CD4-positive, alpha-beta T cell treated with Interleukin-17A for 4 hours (primary cell): ENCODE measurements around the gene FAM174B.

Experiments
- DNase-seq: peaks from one replicate; pipeline ENCODE4 v3.0.0-alpha.2; 2020; ENCODE audit warnings: mixed read lengths

Gene FAM174B

DNA sequence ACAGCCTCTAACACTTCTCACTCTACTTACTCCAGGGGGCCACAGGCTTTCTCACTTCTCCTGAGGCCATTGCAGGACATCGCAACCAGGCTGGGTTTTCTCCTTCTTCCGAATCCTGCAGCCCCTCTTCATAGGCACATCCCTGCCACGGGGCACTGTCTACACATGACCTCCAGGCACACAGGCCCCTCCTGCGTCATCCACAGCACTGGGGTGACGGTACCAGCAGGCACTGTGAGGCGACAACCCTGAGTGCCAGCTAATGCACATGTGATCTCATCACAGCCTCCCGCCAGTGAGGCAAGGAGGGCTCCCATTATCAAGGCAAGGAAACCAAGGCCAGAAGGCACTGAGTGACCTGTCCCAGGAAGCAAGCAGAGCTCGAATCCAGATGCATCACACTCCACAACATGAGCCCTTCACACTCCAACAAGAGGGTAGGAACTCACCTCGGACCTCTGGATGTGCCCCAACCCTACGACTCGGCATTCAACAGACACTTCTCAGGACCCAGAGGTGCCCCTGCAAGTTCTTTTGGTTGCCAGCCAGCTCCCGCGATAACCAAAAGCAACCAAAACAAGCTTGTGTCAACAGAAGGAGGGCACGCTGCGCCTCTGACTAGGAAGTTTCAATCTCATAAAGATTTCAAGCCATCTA lies 16.7 kb downstream of the FAM174B start:
- DNase-seq = no peak

DNA sequence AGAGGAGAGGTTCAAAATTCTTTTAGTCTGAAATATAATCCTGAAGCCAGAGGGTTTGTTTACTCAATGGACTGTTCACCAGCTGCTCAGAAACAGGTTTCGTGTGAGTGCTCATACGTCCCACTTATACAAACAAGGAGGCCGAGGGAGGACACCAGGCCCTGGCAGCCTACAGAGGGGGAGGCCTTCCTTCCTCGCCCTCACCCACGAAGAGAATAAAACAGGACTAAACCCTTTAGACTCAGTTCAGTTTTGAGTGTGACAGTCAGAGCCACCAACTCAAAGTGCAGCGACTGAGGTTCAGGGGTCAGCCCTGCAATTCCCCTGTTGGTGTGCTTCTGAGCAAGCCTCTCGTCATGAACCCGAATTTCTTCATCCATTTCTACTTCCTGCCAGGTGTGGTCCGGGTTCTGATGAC lies 17.3 kb downstream of the FAM174B start:
- DNase-seq = no peak

DNA sequence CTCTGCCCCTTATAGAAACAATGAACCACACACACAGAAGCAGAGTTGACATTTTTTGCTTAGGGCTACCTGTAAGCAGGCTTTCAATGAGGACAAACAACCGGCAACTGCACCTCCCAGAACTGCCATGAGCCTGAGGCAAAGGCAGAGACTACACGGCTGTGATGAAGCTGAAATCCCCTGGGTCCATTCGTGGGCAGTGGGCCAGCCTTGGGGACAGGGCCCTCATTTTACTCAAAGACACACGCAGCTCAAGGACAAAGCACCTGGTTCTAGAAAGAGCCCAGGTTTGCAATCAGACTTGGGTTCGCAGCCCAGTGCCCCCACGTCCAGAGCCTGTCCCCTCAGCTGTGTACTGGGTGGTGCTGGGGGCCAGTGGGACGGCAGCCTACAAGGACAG lies 17.9 kb downstream of the FAM174B start:
- DNase-seq = no peak

DNA sequence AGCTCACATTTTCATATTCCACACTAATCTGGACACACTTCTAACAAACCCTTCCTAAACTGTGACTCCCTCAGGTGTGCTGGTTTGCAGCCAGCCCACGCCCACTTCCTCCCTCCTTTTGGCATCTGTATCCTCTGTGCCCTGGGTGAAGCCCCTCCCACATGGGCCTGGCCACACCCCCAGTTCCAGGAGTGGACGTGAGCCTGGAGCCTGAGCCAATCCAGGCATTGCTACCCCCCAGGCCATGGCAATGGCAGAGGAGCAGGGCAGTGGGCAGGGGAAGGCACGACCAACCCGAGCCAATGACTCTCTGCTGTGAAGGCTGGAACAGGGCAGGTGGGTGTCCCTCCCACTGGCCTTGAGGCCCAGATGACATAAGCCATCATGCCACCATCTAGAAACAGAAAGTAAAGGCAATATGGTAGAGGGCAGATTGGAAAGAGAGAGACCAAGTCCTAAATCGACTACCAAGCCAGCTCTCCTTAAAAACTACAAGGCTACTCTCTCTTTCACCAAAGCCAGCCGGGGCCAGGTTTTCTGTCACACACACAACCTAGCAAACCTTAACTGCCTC lies 18.6 kb downstream of the FAM174B start:
- DNase-seq = no peak

DNA sequence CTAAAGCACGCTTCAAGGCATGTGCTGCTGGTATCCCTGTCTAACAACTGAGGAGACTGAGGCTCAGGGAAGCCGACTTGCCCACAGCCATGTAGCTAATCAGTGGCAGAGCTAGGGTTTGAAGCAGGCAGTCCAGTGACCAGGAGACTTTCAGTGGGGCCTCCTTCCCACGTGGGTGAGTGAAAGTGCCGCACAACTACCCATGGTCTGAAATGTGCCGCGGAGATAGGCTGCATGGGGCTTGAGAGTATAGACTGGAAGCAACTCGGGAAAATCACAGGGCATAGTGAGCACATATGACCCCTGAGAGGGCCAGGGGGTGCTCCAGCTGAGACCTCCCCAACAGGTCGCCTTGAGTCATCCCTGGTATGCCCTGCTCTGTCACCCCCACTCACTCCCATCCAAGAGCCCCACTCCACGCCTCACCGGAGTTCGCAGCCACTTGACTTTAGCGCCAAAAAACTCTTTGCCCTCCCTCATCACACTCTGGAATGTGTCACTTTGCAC lies 19.1 kb downstream of the FAM174B start:
- DNase-seq = no peak

DNA sequence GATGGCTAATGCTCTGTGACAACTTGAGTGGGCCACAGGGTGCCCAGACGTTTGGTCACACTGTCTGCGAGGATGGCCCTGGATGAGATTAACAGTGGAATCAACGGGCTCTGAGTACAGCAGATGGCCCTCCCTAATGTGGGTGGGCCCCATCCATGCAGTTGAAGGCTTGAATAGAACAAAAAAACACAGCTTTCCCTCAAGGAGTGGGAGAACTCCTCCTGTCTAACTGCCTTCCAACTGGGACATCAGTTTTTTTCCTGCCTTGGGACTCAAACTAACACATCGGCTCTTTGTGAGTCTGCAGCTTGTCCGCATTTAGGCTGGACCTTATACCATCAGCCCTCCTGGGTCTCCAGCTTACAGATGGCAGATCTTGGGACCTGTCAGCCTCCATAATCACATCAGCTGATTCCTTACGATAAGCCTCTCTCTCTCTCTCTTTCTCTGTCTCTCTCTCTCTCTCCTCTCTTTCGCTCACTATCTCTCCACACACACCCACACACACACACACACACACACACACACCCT lies 20.8 kb downstream of the FAM174B start:
- DNase-seq = no peak

DNA sequence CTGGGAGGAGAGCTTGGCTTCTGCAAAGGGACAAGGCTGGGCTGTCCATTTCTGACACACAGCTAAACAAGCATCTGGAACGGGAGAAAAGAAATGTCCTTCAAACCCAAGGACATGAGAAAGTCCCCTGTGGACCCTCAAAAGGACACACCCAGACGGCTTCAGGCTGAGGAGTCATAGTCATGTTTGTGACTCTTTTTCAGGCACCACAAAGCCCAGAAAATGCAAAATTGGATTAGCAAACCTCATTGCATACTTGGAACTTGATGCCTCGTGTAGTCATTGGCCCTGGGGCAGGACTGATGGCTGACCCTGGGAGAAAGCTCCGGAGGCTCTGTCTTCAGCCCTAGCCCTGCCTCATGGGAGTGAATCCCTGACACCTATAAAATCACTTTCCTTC lies 21.5 kb downstream of the FAM174B start:
- no peak for DNase-seq

DNA sequence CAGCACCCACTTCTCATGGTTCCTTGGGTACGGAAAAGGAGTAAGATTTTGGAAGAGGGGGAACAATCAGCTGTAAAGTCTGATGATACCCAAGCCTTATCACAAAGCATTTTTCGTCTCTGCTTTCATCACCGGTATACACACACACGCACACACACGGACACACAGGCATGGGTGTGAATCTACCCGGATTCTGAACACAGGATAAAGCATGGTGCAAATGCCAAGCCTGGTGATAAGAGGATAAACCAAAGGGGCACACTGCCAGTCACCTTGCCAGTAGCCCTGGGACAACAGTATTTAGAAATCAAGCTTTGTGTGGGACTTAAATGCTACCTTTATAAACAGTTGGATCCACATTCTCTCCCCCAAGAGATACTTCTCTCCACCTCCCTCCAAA lies 22.2 kb downstream of the FAM174B start:
- DNase-seq = no peak

DNA sequence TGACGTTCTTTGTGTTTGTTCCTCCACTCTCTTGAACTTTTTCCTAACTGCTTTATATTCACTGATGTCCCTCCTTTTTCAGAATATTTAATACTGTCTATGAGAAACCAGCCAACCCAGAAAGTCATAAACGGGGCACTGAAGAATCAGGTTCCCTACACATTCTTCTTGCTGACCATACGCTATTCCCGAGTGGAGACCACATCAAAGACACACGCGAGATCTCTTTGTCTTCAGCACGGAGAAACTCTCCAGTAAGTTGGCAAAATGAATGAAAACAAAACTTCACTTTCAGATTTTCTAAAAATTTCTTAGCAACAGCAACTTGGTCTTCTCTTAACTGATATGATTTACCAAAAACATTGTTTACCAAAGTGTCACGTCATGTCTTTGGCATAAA lies 22.6 kb downstream of the FAM174B start:
- DNase-seq = no peak

DNA sequence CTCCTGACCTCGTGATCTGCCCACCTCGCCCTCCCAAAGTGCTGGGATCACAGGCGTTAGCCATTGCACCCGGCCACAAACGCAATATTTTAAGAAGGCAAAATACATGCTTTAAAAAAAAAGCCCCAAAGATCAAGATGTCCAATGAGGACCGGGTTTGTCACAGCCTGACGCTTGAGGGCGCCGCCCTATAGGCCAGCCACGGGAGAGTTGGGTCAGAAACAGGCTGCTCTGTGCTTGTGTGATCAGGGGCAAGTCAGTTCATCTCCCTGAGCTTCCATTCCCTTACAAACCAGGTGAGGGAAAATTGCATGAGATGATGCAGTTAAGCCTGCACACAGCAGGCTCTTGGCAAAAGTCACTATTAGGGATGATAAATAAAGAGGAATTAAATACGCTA lies 23.9 kb downstream of the FAM174B start:
- no peak for DNase-seq

DNA sequence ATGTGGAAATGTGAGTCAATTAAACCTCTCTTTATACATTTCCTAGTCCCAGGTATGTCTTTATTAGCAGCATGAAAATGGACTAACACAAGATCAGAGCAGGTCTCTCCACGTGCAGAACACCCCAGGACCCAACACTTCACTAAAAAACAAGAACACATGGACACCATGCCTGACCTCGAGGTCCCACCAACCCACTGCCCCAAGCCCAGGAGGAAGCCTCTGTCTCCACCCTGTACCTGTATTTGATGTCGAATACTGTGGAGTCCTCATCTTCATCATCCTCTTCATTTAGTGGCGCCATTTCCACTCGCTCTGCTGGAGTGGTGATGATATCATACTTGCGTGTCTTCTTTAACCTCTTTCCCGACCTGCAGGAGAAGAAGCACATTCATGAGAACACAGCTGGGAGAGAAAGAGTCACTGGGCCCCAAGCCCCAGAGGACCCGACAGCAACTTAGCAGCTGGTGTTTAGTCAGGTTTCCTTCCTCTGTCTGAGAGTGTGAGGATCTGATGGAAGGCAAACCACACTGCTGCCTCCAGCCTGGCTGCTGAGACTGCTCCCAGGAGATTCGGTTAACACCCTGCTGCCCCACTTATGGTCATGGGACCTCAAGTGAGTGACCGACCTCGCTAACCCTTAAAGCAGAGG lies 25.5 kb downstream of the FAM174B start:
- no peak for DNase-seq

DNA sequence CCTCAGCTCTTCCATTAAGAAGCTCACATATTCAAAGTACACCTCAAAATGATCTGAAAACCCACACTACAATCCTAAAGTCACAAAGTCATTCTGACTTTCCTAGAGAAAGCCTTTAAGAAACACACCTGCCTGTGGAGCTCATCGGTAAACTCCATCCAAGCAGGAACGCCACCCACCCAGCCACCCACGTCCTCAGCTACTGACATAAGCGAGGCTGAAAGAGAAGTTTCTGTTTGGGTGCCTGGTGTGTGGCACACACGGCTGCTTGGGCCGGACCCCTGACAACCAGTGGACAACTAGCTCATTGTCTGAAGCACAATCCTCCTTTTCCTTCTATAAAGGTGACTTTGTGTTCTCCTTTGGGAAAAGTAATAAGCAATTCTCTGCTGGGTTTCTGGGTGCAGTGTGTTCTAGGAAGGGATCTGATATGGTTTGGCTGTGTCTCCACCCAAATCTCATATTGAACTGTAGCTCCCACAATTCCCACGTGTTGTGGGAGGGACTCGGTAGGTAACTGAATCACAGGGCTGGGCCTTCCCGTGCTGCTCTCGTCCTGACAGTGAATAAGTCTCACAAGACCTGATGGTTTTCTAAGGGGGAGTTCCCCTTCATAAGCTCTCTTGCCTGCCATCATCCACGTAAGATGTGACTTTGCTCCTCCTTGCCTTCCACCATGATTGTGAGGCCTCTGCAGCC lies 26.1 kb downstream of the FAM174B start:
- no peak for DNase-seq

DNA sequence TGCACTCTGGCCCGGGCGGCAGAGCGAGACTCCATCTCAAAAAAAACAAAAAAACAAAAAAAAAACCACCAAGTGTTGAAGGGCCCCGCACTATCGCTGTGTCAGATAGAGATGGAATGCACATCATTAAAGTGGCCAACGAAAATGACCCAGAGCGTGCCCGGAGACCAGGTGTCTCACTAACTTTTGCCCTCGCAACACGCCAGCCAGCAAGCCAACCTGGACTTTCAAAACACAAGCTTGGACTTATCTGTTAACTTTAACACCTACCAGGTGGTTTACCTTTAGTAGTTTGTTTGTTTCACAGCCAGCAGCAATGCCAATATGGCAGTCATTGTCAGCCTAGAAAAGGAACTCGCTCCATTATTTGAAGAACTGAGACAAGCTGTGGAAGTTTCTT lies 28.6 kb downstream of the FAM174B start:
- DNase-seq = no peak

DNA sequence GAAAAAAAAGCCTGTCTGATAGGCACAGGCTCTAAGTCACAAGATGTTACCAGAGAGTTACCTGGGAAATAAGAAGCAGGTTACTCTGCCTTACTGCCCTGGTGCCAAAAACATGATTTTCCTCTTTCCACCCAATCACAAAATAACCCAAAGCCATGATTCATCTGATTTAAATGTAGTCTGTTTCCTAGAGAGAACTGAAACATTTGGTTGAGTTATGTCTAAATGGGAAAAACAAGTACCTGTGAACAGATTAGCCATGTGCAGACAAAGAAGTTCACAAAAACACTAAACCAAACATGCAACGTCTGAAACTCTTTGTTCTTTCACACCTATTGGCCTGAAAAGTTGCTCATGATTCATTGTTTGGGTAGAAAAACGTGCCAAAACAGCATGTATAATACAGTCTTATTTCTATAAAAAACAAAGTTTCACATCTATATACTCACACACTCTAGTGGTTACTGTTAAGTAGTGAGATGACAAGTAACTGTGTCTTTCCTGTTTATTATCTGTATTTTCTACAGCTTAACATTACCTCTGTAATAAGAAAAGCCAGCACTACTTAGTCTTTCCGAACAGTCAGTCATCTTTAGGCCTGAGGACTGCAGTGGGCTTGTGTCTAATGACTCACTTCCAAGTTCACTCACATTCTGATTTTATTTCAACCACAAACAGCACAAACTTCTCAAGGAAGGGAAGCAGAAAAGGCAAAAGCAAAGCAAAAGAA lies 30.2 kb downstream of the FAM174B start:
- no peak for DNase-seq

DNA sequence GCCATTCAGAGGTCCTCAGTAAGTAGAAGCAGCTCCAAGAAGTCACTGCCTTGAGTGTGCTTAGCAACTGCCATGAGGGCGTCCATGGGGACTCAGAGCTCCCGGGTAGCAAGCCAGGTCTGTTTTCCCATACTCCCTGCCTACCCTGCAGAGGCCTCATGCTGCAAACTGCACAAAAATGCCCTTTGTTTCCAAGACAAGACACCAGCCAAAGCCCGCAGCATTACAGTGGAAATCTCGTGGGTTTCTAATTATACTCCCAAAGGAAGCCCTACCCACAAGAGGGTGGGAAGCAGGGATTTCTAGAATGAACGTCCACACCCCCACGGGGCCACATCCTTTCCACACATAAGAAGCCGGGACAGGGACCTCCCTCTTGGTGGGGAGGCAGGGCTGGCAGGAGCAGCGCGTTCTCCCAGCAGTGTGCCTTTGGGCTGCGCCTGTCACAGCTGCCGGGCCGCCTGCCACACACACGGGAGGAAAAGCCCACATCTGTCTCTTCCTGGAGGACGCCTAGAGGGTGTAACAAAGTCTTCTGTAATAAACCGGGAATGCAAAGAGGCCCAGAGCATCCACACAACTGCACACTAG lies 31.1 kb downstream of the FAM174B start:
- DNase-seq = no peak

DNA sequence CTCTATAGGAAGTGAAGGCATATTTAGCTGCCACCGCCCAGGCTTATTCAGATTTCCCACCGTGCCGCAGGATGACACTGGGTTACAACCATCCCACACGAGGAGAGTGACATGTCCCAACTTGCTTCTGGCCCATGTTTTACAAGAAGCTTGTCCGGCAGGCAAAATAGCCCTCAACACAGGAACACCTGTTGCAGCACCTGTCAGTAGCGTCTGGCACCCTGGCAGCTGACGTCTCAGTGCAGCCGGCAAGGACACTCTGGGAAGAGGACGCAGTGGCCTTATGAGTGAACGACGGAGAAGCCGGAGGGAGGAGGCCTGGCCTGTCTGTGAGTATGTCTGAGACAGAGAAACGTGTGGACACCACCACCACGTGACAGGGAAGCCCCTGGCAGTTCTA lies 32.1 kb downstream of the FAM174B start:
- no peak for DNase-seq

DNA sequence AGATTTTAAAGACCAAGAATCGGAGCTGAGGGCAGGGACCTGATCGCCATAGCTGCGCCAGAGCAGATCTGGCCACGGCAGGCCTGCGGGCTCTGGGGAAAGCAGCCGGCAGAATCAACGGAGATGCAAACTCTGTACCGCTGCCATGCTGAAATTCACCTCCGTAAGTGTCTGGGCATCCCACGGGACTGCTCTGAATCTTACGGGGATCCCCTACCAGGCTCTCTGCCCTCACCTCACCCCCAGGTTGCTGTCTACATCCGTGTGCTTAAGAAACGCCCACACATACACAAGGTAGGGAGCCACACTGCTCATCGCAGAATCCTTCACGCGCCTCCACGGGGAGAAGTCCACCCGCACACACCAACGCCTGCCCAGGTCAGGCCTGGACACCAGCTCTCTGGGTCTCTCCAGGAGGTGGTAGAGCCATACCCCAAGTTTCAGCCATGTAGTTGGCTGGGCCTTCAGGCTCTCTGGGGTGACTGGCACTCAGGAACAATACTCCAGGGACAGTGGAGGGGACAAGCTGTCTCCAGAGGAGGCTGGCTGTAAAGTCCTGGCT lies 33.5 kb downstream of the FAM174B start:
- no peak for DNase-seq

DNA sequence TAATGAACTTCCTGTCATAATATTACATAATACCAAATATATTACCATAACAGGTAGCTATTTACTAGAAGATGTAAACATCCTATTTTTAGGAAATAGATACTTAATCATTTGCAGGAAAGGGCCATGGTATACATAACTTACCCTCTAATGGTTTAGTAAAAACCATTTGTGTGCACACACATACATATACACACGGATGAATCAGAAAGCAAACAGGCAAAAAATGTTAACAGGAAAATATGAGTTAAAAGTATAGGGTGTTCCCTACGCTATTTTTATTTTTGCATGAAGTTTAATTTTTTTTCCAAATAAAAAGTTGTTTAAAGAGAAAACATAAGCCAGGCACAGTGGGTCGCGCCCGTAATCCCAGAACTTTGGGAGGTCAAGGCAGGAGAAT lies 34.6 kb downstream of the FAM174B start:
- no peak for DNase-seq

DNA sequence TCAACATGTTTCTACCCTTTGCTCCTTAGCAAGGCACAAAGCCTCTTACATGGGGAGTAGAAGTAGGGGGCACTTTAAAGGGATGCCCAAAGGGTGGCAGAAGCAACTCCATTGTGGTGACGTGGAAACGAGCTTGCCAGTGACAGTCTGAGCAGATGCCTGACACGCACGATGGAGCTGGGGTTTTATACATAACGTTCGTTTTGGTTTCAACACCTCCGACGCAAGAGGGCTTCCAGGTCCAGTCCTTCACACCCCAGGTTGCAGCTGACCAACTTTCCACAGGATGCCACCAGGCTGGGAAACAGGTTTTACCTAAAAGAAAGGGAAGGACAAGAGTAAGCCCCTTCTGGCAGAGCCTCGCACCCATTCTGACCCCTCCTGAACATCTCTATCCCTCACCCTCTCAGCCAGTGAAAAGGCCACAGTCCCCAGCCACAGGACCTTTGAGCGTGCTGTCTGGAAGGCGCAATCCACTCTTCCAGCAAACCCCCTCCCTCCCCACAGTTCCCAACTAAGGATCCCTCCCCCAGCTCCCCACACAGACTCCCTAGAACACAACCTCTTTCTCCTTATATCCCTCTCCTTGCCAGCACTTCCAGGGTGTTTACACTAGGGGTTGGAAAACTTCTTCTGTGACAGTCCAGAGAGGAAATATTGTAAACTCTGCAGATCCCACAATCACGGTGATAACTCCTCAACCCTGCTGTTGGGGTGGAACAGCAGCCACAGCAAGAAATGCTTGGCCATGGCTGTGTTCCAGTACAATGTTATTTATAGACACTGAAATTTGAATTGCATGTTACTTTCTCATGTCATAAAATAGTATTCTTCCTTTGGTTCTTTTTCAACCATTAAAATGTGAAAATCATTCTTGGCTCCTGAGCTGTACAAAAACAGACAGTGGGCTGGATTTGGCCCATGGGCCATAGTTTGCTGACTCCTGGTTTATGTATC lies 36.2 kb downstream of the FAM174B start:
- DNase-seq = no peak

DNA sequence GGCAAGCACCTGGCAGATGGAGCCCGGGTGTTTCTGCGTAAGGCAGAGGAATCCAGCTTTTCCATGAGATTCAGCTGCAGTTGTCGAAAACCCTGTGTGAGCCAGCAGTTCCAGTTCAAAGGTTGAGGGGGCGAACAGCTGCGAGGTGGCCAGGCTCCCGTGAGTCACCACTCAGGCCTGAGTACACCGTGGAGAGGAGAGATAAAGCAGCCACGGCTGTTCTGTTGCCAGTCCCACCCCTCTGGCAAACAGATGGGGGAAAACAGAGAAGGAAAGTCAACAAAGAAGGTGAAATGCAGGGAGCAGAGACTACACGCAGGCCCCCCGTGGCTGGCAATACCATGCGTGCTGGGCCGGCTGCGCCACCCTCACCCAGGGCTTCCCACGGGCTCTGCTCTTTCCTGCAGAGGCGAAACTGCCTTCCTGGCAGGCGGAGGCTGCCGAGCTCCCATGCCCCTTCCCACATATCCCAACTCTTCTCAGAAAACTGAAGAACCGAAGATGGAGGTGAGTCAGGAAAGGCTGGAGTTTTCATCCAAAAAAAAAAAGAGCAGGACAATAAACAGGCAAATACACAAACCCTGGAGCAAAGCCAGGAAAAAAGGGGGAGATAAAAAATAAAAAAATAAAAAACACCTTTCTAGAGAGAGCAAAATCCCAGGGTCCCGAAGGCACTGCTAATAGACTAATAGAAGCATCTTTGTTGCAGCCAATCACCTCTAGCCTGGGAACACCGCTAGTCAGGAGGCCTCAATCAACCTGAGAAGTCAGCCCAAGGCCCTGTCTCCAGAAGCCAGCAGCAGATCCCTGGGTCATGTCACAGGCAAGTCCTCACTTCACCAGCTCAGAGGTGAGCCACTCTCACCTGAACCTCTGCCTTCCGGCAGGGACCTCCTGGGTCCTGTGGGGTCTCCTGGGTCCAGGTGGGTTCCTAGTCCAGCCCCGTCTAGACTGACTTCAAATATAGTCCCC lies 37.7 kb downstream of the FAM174B start:
- no peak for DNase-seq
